ENCODE measurements around the gene HTATSF1. TPM values are rescaled to one million over a fixed set of nuclear protein-coding genes. Genes with fewer than 3 reads are reported as not detected.

HTATSF1 gene
- total and polyA plus RNA-seq, 12 donors, result 36.7 to 77.8 (median 62.1) TPM

DNA sequence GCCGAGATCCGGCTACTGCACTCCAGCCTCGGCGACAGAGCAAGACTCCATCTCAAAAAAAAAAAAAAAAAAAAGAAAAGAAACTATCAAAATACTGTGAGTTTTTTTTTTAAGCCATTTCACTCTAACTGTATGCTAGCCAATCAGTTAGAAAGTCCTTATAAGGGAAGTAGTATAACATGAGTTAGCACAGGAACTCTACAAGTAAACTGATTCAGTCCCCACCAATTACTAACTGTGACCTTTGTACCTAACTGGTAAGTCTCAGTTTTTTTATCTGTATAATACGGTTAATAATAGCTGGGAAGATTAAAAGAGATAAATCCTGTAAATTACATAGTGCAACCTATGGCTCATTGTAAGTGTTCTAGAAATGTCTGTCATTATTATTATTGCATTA, 44.8 kb upstream of the HTATSF1 start:
- WGBS, 2 donors, result 84 to 91% methylated on average over 5 of the region's 5 CpGs
- peaks cover 0 to 4% (median 0%) of the 10 kb centered on the region in 7 donors for H3K27me3 ChIP-seq

DNA sequence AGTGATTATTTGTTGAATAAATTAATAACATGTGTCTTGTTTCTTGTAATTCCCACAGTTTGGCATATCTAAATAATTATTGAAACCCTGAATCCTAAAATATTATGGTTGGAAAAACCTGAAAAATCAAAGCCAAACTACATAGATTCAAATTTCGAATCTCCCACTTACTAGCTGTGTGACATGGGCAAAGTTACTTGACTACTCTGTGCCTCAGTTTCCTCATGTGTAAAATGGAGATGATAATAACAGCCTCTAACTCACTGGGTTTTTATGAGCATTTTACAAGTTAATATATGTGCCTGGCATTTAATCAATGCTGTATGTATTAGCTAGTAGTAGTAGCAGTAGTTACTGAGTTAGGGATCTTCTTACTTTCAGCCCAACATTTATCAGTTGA, 44.3 kb upstream of the HTATSF1 start:
- no peaks in the 10 kb centered on the region for H3K9me3 ChIP-seq
- no peaks in the 10 kb centered on the region for H3K4me1 ChIP-seq
- no peak overlapping the region for H3K4me3 ChIP-seq
- no peaks in the 10 kb centered on the region for H3K36me3 ChIP-seq
- H3K27ac ChIP-seq, result no peak overlapping the region
- ATAC-seq (no peak), DNase-seq (no peak)
- intact Hi-C loops (cut with DNase I), result no loop called here
- TF ChIP-seq, protein P1, sequence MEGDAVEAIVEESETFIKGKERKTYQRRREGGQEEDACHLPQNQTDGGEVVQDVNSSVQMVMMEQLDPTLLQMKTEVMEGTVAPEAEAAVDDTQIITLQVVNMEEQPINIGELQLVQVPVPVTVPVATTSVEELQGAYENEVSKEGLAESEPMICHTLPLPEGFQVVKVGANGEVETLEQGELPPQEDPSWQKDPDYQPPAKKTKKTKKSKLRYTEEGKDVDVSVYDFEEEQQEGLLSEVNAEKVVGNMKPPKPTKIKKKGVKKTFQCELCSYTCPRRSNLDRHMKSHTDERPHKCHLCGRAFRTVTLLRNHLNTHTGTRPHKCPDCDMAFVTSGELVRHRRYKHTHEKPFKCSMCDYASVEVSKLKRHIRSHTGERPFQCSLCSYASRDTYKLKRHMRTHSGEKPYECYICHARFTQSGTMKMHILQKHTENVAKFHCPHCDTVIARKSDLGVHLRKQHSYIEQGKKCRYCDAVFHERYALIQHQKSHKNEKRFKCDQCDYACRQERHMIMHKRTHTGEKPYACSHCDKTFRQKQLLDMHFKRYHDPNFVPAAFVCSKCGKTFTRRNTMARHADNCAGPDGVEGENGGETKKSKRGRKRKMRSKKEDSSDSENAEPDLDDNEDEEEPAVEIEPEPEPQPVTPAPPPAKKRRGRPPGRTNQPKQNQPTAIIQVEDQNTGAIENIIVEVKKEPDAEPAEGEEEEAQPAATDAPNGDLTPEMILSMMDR (IDR thresholded peaks at IDR 0.05), result no peak
- H3K27me3 ChIP-seq, result peaks cover 0 to 4% (median 0%) of the 10 kb centered on the region in 7 donors
- WGBS, 2 donors, result 77 to 100% methylated on average over 1 of the region's 1 CpG

More for the DNA sequence above, 44.8 kb upstream of the HTATSF1 start:
- Histone ChIP-seq H3K4me3 (no peak overlapping the region), H3K36me3 (no peaks in the 10 kb centered on the region), H3K9me3 (no peaks in the 10 kb centered on the region), H3K4me1 (no peaks in the 10 kb centered on the region), H3K27ac (no peak overlapping the region)
- intact Hi-C loops (cut with DNase I), result no loop called here
- no peak for ATAC-seq
- TF ChIP-seq, protein P1 (IDR thresholded peaks at IDR 0.05), result no peak
- DNase-seq, result no peak

DNA sequence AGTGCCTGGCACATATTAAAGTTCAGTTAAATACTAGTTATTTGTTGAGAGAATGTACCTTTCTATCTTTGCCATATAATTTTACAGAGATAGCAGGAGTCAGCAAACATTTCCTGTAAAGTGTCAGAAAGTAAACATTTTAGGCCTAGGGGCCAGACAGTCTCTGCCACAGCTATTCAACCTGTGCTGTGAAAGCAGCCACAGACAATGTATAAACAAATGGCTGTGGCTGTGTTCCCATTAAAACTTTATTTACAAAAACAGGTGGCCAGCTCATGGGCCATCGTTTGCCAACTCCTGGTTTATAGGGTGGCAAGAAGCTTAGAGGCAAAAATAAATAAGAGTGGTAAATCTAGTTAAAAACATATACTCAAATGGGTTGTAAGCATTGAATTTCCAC, 43.6 kb upstream of the HTATSF1 start:
- H3K27me3 ChIP-seq, result peaks cover 0 to 4% (median 0%) of the 10 kb centered on the region in 7 donors
- intact Hi-C loops (cut with DNase I), result no loop called here
- H3K9me3 ChIP-seq, result no peaks in the 10 kb centered on the region
- H3K4me1 ChIP-seq, result no peaks in the 10 kb centered on the region
- no peak for DNase-seq
- no peaks in the 10 kb centered on the region for H3K36me3 ChIP-seq
- TF ChIP-seq, protein P1 (IDR thresholded peaks at IDR 0.05), result no peak
- 55 to 67% methylated on average over 1 of the region's 1 CpG for WGBS, 2 donors
- no peak overlapping the region for H3K4me3 ChIP-seq
- no peak overlapping the region for H3K27ac ChIP-seq
- ATAC-seq, result no peak

DNA sequence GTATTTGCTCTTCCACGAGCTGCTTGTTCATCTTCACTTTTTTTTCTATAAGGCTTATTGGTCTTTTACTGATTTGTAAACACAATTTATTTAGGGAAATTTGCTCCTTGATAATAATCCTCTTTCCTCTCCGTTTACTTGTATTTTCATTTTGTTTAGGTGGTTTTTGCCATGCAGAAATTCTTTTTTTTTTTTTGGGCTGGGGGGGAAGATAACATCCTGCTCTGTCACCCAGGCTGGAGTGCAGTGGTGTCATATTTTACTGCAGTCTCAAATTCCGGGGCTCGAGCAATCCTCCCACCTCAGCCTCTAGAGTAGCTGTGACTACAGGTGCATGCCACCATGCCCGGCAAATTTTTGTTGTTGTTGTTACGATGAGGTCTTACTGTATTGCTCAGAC, 41.3 kb upstream of the HTATSF1 start:
- no peak for ATAC-seq
- no peaks in the 10 kb centered on the region for H3K36me3 ChIP-seq
- peaks cover 0 to 4% (median 0%) of the 10 kb centered on the region in 7 donors for H3K27me3 ChIP-seq
- H3K9me3 ChIP-seq, result no peaks in the 10 kb centered on the region
- TF ChIP-seq, protein P1 (IDR thresholded peaks at IDR 0.05), result no peak
- H3K27ac ChIP-seq, result no peak overlapping the region
- intact Hi-C loops (cut with DNase I), result no loop called here
- H3K4me1 ChIP-seq, result no peaks in the 10 kb centered on the region
- no peak for DNase-seq
- no peak overlapping the region for H3K4me3 ChIP-seq
- WGBS, 2 donors, result 74 to 86% methylated on average over 6 of the region's 6 CpGs

Measured in heart right ventricle (tissue), 16 donors.